A673 (cell line): ENCODE measurements around the gene IFNA13.
"Not testable (repeated sequence)": the region's sequence is repeated elsewhere in the genome, so short reads cannot be mapped to it uniquely, and the experiment has no call there.

ENCODE experiments used
- CTCF ChIP-seq: fragments of 300-800, 200-600 bp; sonication (generic); conservative IDR thresholded peaks from 2 replicates; pipeline ENCODE4 v1.5.1; 2017; ENCODE audit warnings: low read depth, mild to moderate bottlenecking, antibody characterized with exemption, low read length, moderate library complexity, mixed read lengths
- EZH2 ChIP-seq: fragments of 200-600 bp; sonication (generic); IDR thresholded peaks from 2 replicates; pipeline ENCODE4 v1.6.1; 2017; ENCODE audit warnings: borderline replicate concordance, low read depth, mild to moderate bottlenecking, mixed read lengths, antibody characterized with exemption, low read length; ENCODE audit not compliant: poor library complexity, severe bottlenecking

GRCh38 chr9:21367169-21367568, 688 bp downstream of the IFNA13 start:
- not testable (repeated sequence) for TF ChIP-seq EZH2, CTCF
